CD4-positive, CD25-positive, alpha-beta regulatory T cell (primary cell): ENCODE results near the gene TMSB10. TPM values are rescaled to one million over a fixed set of nuclear protein-coding genes. Genes with fewer than 3 reads are reported as not detected.

Source experiments
- ATAC-seq, 2 donors: fragments of 150-1000 bp; cut with Tn5 transposase; one replicate each; pipeline ENCODE4 v1.10.0; 2021; ENCODE audit warnings: low read depth in 2 of 2, moderate number of reproducible peaks in 2 of 2, moderate library complexity in 1 of 2
- DNase-seq, 3 donors: peaks; one replicate each; pipeline versions ENCODE4 v3.0.0 to v3.0.0-alpha.2; 2012 to 2022; ENCODE audit warnings: mixed read lengths in 1 of 3
- H3K27ac ChIP-seq: one replicate; pipeline ENCODE4 v1.7.0; 2013; ENCODE audit warnings: mild to moderate bottlenecking, low read length; ENCODE audit not compliant: insufficient read depth, poor library complexity, severe bottlenecking
- H3K27me3 ChIP-seq: one replicate; pipeline ENCODE4 v1.7.0; 2013; ENCODE audit warnings: low read length; ENCODE audit not compliant: control insufficient read depth, insufficient read depth
- H3K36me3 ChIP-seq: one replicate; pipeline ENCODE4 v1.7.0; 2013; ENCODE audit warnings: mild to moderate bottlenecking, low read length, moderate library complexity; ENCODE audit not compliant: control insufficient read depth, insufficient read depth
- H3K4me1 ChIP-seq: 2 replicates; pipeline ENCODE4 v1.7.0; 2013; ENCODE audit warnings: mild to moderate bottlenecking, low read length; ENCODE audit not compliant: insufficient read depth, control insufficient read depth, poor library complexity, severe bottlenecking
- H3K4me3 ChIP-seq: one replicate; pipeline ENCODE4 v1.7.0; 2013; ENCODE audit warnings: low read depth, mild to moderate bottlenecking, low read length, moderate library complexity
- H3K9me3 ChIP-seq, 2 experiments: 1 replicate in 1 of 2; 2 replicates in 1 of 2; pipeline ENCODE4 v1.7.0; 2013; ENCODE audit warnings: low read length in 2 of 2, mild to moderate bottlenecking in 1 of 2, moderate library complexity in 1 of 2; ENCODE audit not compliant: control insufficient read depth in 2 of 2
- H3K27ac Mint-ChIP-seq, 3 donors: one replicate each; pipeline ENCODE4 v1.8.0; 2020 to 2022; ENCODE audit warnings: mild to moderate bottlenecking in 3 of 3, mixed read lengths in 3 of 3, moderate library complexity in 2 of 3
- H3K27me3 Mint-ChIP-seq: one replicate; pipeline ENCODE4 v1.8.0; 2022; ENCODE audit warnings: mild to moderate bottlenecking, mixed read lengths
- H3K36me3 Mint-ChIP-seq: one replicate; pipeline ENCODE4 v1.8.0; 2020; ENCODE audit warnings: mixed read lengths
- H3K4me1 Mint-ChIP-seq, 4 donors: one replicate each; pipeline ENCODE4 v1.8.0; 2020 to 2022; ENCODE audit warnings: mixed read lengths in 4 of 4, mild to moderate bottlenecking in 1 of 4
- H3K4me3 Mint-ChIP-seq, 4 donors: one replicate each; pipeline ENCODE4 v1.8.0; 2020 to 2022; ENCODE audit warnings: mild to moderate bottlenecking in 4 of 4, mixed read lengths in 4 of 4, moderate library complexity in 3 of 4
- H3K9me3 Mint-ChIP-seq, 7 donors: one replicate each; pipeline ENCODE4 v1.8.0; 2020 to 2022; ENCODE audit warnings: mixed read lengths in 7 of 7, mild to moderate bottlenecking in 3 of 7, moderate library complexity in 2 of 7
- polyA plus RNA-seq, 4 donors: library from polyadenylated mRNA; unstranded; fragments of 300-500 nt; fragmentation: Illumina TruSeq; gene quantifications; one replicate each; pipeline ENCODE4 v1.2.3, GENCODE V29; 2021
- total RNA-seq: library from RNA; stranded (reverse); gene quantifications from one replicate; pipeline ENCODE4 v1.2.3, GENCODE V29; 2022

TMSB10 gene
- total and polyA plus RNA-seq, 5 donors from 2014 or later = 2,468 to 10,693 (median 7,091) TPM

DNA sequence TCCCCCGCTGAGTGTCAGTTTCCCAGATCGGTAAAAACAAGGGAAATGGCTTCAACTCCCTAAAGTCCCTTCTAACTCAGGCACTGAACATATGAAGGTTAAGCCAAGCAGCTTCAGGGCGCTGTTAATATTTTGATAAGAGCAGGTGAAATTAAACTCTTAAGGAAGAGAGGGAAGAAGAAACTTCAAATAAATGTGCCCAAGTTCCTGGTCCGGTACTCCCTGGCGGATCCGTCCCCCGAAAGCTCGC is 25.1 kb upstream of the TMSB10 start:
- no peak for ATAC-seq
- Histone ChIP-seq H3K9me3 (no peaks in the 10 kb centered on the region), H3K27ac (peak overlapping the region; percentile 78), H3K4me3 (peak overlapping the region; percentile 94), H3K27me3 (no peaks in the 10 kb centered on the region), H3K36me3 (no peaks in the 10 kb centered on the region), H3K4me1 (peaks cover 54% of the 10 kb centered on the region)
- peak overlapping the region; percentile 92 to 95 (median 92) for H3K27ac Mint-ChIP-seq
- H3K4me3 Mint-ChIP-seq = peak overlapping the region; percentile 90 to 98 (median 96)
- peak in 1 of 3 donors; percentile 39 for DNase-seq
- no peaks in the 10 kb centered on the region for H3K27me3 Mint-ChIP-seq
- H3K4me1 Mint-ChIP-seq = peaks cover 22 to 60% (median 45%) of the 10 kb centered on the region in 4 donors
- H3K9me3 Mint-ChIP-seq = peaks cover 0 to 1% (median 0%) of the 10 kb centered on the region in 7 donors
- H3K36me3 Mint-ChIP-seq = no peaks in the 10 kb centered on the region

DNA sequence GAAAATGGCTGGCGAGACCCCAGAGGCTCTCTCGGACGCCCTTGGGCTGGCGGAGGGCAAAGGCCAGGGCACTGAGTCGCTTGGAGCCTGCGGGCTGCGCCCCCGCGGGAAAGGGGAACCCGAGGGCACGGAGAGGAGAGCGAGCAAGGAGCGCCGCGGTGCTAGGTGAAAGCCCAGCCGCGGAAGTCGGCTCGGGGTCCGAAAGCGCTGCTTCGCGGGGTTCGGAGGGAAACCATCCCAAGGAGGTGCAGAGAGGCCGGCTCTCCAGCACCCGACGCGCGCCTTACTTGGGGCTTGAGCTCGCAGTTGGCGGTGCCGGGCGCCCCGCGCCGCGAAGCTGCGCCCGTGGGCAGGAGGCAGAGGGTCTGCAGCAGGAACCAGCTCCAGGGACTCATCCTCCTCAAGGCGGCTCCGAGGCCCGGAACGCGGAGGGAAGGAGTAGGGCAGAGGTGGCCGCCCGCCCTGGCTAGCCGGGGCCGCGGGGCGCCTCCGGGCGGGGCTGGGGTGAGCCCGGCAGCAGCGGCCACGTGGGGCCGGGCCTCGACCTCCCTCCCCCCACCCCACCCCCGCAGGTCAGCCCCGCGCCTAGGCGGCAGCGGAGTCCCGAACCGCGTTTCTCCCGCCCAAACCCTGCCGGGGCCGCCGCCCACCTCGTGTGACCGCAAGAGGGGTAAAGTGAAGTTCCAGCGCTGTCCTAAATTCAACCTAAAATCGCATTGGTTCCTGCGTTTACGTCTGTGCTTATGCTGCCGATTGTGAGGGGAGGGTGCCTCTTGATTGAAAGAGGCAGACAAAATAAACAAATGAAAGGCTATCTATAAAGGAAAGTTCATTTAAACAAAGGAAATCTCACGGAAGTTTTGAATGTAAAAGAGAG is 24.6 kb upstream of the TMSB10 start, which contains the start of gene TRABD2A:
Gene TRABD2A (minus strand): TSS at position 440 of the 877 bp plus-strand sequence. CDS start 45 bp downstream, at position 395.
- H3K4me1 ChIP-seq = peaks cover 54% of the 10 kb centered on the region
- DNase-seq = peak; percentile 52 to 75 (median 63)
- peak within 1 kb of the TSS; percentile 78 for H3K27ac ChIP-seq
- H3K36me3 ChIP-seq = no peaks in the 10 kb centered on the region
- Mint-ChIP-seq H3K36me3 (no peaks in the 10 kb centered on the region), H3K4me1 (peaks cover 22 to 55% (median 42%) of the 10 kb centered on the region in 4 donors), H3K4me3 (peak within 1 kb of the TSS; percentile 93 to 98 (median 96)), H3K27me3 (no peaks in the 10 kb centered on the region), H3K27ac (peak within 1 kb of the TSS; percentile 92 to 99 (median 95)), H3K9me3 (peaks cover 0 to 1% (median 0%) of the 10 kb centered on the region in 7 donors)
- no peaks in the 10 kb centered on the region for H3K27me3 ChIP-seq
- peak; percentile 17 for ATAC-seq
- H3K4me3 ChIP-seq = peak within 1 kb of the TSS; percentile 99
- no peaks in the 10 kb centered on the region for H3K9me3 ChIP-seq

DNA sequence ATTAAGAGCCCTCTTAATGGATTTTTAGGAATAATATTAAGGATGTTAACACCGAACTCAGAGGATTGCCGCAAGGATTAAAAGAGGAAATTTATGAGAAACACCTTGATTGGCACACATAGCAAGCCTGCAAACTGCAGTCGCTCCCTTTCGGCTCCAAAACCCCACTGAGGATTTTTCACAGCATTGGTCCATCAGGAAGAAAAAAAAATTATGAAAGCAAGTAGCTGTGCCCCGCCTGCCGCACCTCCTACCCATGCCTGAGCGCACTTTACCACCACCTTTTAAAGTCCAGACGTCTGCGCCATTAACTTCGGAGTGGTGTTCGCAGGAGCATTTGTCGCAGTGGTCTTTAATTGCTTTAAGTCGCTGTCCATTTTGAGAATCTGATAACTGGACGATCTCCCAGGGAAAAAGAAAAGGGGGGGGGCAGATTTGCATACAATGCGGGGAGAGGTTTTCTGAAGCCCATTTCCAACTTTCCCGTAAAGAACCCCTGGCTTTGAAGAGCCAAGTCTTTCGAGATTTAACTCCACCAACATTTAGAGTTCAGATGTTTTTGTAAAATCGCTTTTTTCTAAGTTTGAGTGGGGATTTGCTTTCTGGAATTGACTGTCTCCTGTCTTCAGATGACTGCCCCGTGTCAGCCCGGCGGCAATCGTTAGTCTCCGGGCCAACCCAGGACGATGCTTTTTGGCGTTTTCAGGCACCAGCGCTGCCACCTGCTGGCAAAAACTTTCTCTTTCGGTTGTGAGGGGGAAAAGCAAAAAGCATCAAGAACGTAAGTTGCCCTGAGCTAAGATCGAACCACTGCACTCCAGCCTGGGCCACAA is 23.7 kb upstream of the TMSB10 start:
- ATAC-seq = peak; percentile 76 to 78
- no peaks in the 10 kb centered on the region for H3K27me3 ChIP-seq
- Mint-ChIP-seq H3K4me3 (peak overlapping the region; percentile 93 to 98 (median 96)), H3K4me1 (peaks cover 13 to 47% (median 35%) of the 10 kb centered on the region in 4 donors), H3K36me3 (no peaks in the 10 kb centered on the region), H3K27ac (peak overlapping the region; percentile 90 to 99 (median 95)), H3K27me3 (no peaks in the 10 kb centered on the region), H3K9me3 (peaks cover 0 to 1% (median 0%) of the 10 kb centered on the region in 7 donors)
- H3K4me3 ChIP-seq = peak overlapping the region; percentile 99
- DNase-seq = peak; percentile 73 to 95 (median 87)
- H3K4me1 ChIP-seq = peaks cover 46% of the 10 kb centered on the region
- no peaks in the 10 kb centered on the region for H3K9me3 ChIP-seq
- H3K27ac ChIP-seq = peak overlapping the region; percentile 78
- H3K36me3 ChIP-seq = no peaks in the 10 kb centered on the region

DNA sequence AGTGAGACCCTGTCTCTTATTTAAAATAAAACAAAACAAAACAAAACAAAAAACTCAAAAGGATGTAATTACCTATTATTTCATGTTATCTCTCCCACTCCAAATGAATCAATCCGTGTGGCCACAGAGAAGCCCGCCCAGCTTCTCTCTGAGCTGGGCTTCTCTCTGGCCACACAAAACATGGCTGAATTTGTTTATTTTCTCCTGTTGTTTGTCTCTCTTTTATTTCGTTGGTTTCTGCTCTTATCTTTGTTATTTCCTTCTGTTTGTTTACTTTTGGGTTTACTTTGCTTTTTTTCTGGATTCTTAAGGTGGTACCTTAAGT is 23.1 kb upstream of the TMSB10 start:
- peak overlapping the region; percentile 93 to 98 (median 96) for H3K4me3 Mint-ChIP-seq
- no peak for DNase-seq
- H3K27me3 Mint-ChIP-seq = no peaks in the 10 kb centered on the region
- H3K4me3 ChIP-seq = peak overlapping the region; percentile 99
- H3K9me3 ChIP-seq = no peaks in the 10 kb centered on the region
- no peaks in the 10 kb centered on the region for H3K36me3 Mint-ChIP-seq
- no peaks in the 10 kb centered on the region for H3K36me3 ChIP-seq
- peaks cover 40% of the 10 kb centered on the region for H3K4me1 ChIP-seq
- peak overlapping the region; percentile 90 to 99 (median 95) for H3K27ac Mint-ChIP-seq
- no peaks in the 10 kb centered on the region for H3K27me3 ChIP-seq
- peak overlapping the region; percentile 78 for H3K27ac ChIP-seq
- H3K4me1 Mint-ChIP-seq = peaks cover 9 to 46% (median 33%) of the 10 kb centered on the region in 4 donors
- ATAC-seq = no peak
- peaks cover 0 to 1% (median 0%) of the 10 kb centered on the region in 7 donors for H3K9me3 Mint-ChIP-seq

DNA sequence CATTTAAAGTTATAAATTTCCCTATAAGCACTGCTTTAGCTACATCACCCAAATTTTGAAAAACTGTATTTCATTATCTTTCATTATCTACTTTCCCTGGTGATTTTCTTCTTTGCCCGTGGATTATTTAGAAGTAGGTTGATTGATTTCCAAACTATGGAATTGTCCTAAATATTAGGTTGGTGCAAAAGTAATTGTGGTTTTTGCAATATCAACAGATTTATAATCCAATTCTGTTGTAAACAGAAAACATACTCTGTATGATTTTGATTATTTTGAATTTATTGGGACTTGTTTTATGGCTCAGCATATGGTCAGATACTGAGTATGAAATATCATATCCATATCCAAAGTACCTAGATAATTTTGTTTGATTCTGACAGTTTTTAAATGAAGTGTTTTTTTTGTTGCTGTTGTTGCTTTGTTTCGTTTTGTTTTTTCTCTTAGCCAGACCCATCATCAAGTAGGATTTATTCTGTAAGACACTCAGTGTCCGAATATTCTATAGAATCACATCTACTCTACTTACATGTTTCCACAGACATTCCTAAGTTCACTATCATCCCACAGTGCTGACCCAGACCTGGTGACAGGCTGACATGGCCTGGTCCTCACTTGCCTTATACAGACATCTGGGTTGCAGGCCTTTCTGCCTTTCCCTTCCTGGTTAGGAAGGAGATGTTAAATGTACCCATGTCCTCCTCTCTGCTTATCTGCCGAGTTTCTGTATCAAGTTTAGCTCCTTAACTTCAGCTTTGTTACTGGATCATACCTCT is 22.5 kb upstream of the TMSB10 start:
- H3K27me3 Mint-ChIP-seq = no peaks in the 10 kb centered on the region
- peak overlapping the region; percentile 90 to 99 (median 95) for H3K27ac Mint-ChIP-seq
- Histone ChIP-seq H3K27me3 (no peaks in the 10 kb centered on the region), H3K4me1 (peaks cover 35% of the 10 kb centered on the region), H3K36me3 (no peaks in the 10 kb centered on the region), H3K27ac (peak overlapping the region; percentile 78), H3K9me3 (no peaks in the 10 kb centered on the region), H3K4me3 (peak overlapping the region; percentile 99)
- ATAC-seq = no peak
- H3K36me3 Mint-ChIP-seq = no peaks in the 10 kb centered on the region
- no peak for DNase-seq
- peaks cover 9 to 42% (median 27%) of the 10 kb centered on the region in 4 donors for H3K4me1 Mint-ChIP-seq
- H3K9me3 Mint-ChIP-seq = no peaks in the 10 kb centered on the region
- H3K4me3 Mint-ChIP-seq = peak overlapping the region; percentile 93 to 98 (median 96)

DNA sequence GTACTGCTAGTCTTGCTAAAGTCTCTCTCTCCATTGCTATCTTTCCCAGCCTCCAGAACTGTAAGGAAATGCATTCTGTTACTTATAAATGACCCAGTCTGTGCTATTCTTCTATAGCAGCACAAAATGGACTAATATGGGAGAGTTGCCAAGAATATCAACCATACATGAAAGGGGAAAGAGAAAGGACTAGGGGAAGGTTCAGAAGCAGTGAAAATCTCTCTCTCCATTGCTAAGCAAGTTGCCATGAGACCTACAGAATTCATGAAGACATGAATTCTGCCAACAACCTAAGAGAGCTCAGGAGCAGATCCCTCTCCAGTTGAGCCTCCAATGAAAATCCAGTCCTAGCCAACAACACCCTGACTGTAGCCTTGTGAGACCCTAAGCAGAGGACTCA is 21.0 kb upstream of the TMSB10 start:
- H3K27ac Mint-ChIP-seq = peak overlapping the region in 1 of 3 donors; percentile 38

DNA sequence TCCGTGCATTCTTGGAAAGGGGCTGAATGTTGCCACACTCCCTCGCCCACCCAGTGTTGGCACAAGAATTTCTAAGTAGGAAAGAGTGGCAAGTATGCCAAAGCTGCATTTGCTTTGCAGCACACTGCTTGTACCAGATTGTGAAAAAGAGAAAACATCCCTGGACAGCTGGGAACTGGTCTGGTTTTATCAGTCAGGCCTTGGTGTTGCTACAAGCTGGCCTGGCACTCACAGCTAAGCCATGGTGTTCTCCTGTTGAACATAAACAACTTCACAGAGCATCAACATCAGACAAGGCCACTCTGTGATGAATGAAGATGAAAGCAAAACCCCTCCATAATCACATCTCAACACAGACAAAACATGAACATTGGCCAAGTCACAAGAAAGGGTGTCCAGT is 20.3 kb upstream of the TMSB10 start:
- H3K27me3 ChIP-seq = no peaks in the 10 kb centered on the region
- ATAC-seq (no peak), DNase-seq (no peak)
- Mint-ChIP-seq H3K4me1 (peaks cover 23 to 44% (median 33%) of the 10 kb centered on the region in 4 donors), H3K27me3 (no peaks in the 10 kb centered on the region), H3K36me3 (no peaks in the 10 kb centered on the region), H3K9me3 (no peaks in the 10 kb centered on the region), H3K4me3 (peak overlapping the region in 1 of 4 donors; percentile 29), H3K27ac (no peak overlapping the region)
- no peak overlapping the region for H3K4me3 ChIP-seq
- no peak overlapping the region for H3K27ac ChIP-seq
- H3K4me1 ChIP-seq = peaks cover 40% of the 10 kb centered on the region
- H3K36me3 ChIP-seq = no peaks in the 10 kb centered on the region
- no peaks in the 10 kb centered on the region for H3K9me3 ChIP-seq

More for the DNA sequence above, 21.0 kb upstream of the TMSB10 start:
- Mint-ChIP-seq H3K27me3 (no peaks in the 10 kb centered on the region), H3K4me1 (peaks cover 19 to 44% (median 29%) of the 10 kb centered on the region in 4 donors), H3K36me3 (no peaks in the 10 kb centered on the region), H3K9me3 (no peaks in the 10 kb centered on the region), H3K4me3 (peak overlapping the region in 2 of 4 donors; percentile 27 to 52)
- H3K36me3 ChIP-seq = no peaks in the 10 kb centered on the region
- no peaks in the 10 kb centered on the region for H3K9me3 ChIP-seq
- no peaks in the 10 kb centered on the region for H3K27me3 ChIP-seq
- H3K4me1 ChIP-seq = peaks cover 36% of the 10 kb centered on the region
- H3K27ac ChIP-seq = no peak overlapping the region
- DNase-seq (no peak), ATAC-seq (no peak)
- H3K4me3 ChIP-seq = no peak overlapping the region
